Measurements from ENCODE around the gene DOCK3. TPM values are rescaled to one million over a fixed set of nuclear protein-coding genes. Genes with fewer than 3 reads are reported as not detected.

The DOCK3 gene
- total RNA-seq, 1 experiment from 2014 or later: 5.6 TPM

- TF ChIP-seq AFF4 (CRISPR knock-in tag; IDR thresholded peaks at IDR 0.05; ENCODE audit: borderline replicate concordance) (no peak), HMGA2 (CRISPR knock-in tag; IDR thresholded peaks at IDR 0.05) (no peak), PREB (CRISPR knock-in tag; IDR thresholded peaks at IDR 0.05; ENCODE audit: borderline replicate concordance) (no peak), ZNF138 (CRISPR knock-in tag; conservative IDR thresholded peaks at IDR 0.05) (no peak), FOXP1 (CRISPR knock-in tag; IDR thresholded peaks at IDR 0.05; ENCODE audit: borderline replicate concordance) (no peak), TCF7 (CRISPR knock-in tag; IDR thresholded peaks at IDR 0.05; ENCODE audit: low read depth) (no peak), SMAD3 (CRISPR knock-in tag; IDR thresholded peaks at IDR 0.05; ENCODE audit: borderline replicate concordance) (no peak), ZNF232 (CRISPR knock-in tag; IDR thresholded peaks at IDR 0.05) (no peak), HMGXB4 (CRISPR knock-in tag; IDR thresholded peaks at IDR 0.05) (no peak), PRDM15 (CRISPR knock-in tag; IDR thresholded peaks at IDR 0.05) (no peak)
Measured at GRCh38 chr3:51283421-51283820, 608.7 kb downstream of the DOCK3 start (continued).

- DNase-seq (ENCODE audit: low spot score) (no peak), ATAC-seq (no peak)
- no peaks in the 10 kb centered on the region for H3K4me1 Mint-ChIP-seq
- no peak overlapping the region for H3K4me3 Mint-ChIP-seq
- H3K27me3 Mint-ChIP-seq (ENCODE audit: low read depth): peaks cover 6% of the 10 kb centered on the region; the same call in 1 of the 2 replicates
- ChIA-PET CTCF (interaction anchor here (1.2 to 1.8 kb wide), 2 partner anchors 15 to 76 kb away, joined by 3 to 5 read pairs; no protein-coding TSS in a partner anchor), POLR2A (no interaction called here)
- peaks cover 9% of the 10 kb centered on the region; the same call in 1 of the 2 replicates for H3K36me3 Mint-ChIP-seq
- TF ChIP-seq ELF4 (CRISPR knock-in tag; IDR thresholded peaks at IDR 0.05; ENCODE audit: low read depth) (no peak), KAT7 (CRISPR knock-in tag; IDR thresholded peaks at IDR 0.05; ENCODE audit: borderline replicate concordance) (no peak), ZNF396 (CRISPR knock-in tag; IDR thresholded peaks at IDR 0.05; ENCODE audit: borderline replicate concordance) (no peak), ZNF263 (CRISPR knock-in tag; IDR thresholded peaks at IDR 0.05; ENCODE audit: low read depth) (no peak), SMAD4 (CRISPR knock-in tag; IDR thresholded peaks at IDR 0.05) (no peak), ZNF281 (CRISPR knock-in tag; IDR thresholded peaks at IDR 0.05) (no peak), GRHL2 (CRISPR knock-in tag; IDR thresholded peaks at IDR 0.05; ENCODE audit: insufficient replicate concordance, severe bottlenecking) (no peak)
- peaks cover 28% of the 10 kb centered on the region for H3K9me3 Mint-ChIP-seq
- H3K27ac Mint-ChIP-seq: no peak overlapping the region
Measured at GRCh38 chr3:51295625-51296024, 620.9 kb downstream of the DOCK3 start.

Data from WTC11 (cell line).